Uterus (tissue), 4 donors: Measurements from ENCODE around the gene SLITRK2. TPM values are rescaled to one million over a fixed set of nuclear protein-coding genes. Genes with fewer than 3 reads are reported as not detected.
A peak's percentile ranks its signal among the peaks of the same experiment; 100 is the strongest.

Source experiments
- DNase-seq, 2 donors: peaks; one replicate each; pipeline ENCODE4 v3.0.0-alpha.2; 2019 to 2020
- H3K27ac ChIP-seq, 2 donors: fragments of 200-600 bp; sonication (generic); 1 replicate in 1 of 2; 2 replicates in 1 of 2; pipeline ENCODE4 v1.5.1; 2016 to 2018
- H3K27me3 ChIP-seq, 2 donors: fragments of 200-600 bp; sonication (generic); one replicate each; pipeline ENCODE4 v1.5.1; 2018 to 2019; ENCODE audit warnings: control low read depth in 1 of 2
- H3K36me3 ChIP-seq, 2 donors: fragments of 200-600 bp; sonication (generic); one replicate each; pipeline ENCODE4 v1.5.1; 2019; ENCODE audit warnings: control low read depth in 1 of 2
- H3K4me1 ChIP-seq, 2 donors: fragments of 200-600 bp; sonication (generic); one replicate each; pipeline ENCODE4 v1.5.1; 2018 to 2019; ENCODE audit warnings: control low read depth in 1 of 2
- H3K4me3 ChIP-seq, 2 donors: fragments of 200-600 bp; sonication (generic); 1 replicate in 1 of 2; 2 replicates in 1 of 2; pipeline ENCODE4 v1.5.1; 2018 to 2019; ENCODE audit warnings: mild to moderate bottlenecking in 1 of 2
- H3K9me3 ChIP-seq, 2 donors: fragments of 200-600 bp; sonication (generic); one replicate each; pipeline ENCODE4 v1.5.1; 2019; ENCODE audit warnings: control low read depth in 1 of 2
- CTCF ChIP-seq, 4 experiments: fragments of 200-600 bp in 2 of 4; fragments of 450-650 bp in 2 of 4; sonication (generic) in 2 of 4; IDR thresholded peaks; one replicate each; pipeline ENCODE4 v1.5.1; 2016 to 2019; ENCODE audit warnings: antibody characterized with exemption in 4 of 4, mild to moderate bottlenecking in 2 of 4, moderate library complexity in 1 of 4
- POLR2A ChIP-seq, 2 donors: fragments of 450-650 bp; IDR thresholded peaks; one replicate each; pipeline ENCODE4 v1.6.1; 2016; ENCODE audit warnings: antibody characterized with exemption in 2 of 2, mild to moderate bottlenecking in 1 of 2, moderate library complexity in 1 of 2
- intact Hi-C: fragments of 100-400 bp; cut with DNase I; formaldehyde crosslinking; loops from one replicate; pipeline ENCODE4 v1.15.1; 2023; ENCODE audit warnings: low total_unique reads
- total RNA-seq, 4 donors: library from RNA; depleted of rRNA in 3 of 4; stranded (reverse); fragments of >200 nt in 3 of 4; gene quantifications; one replicate each; pipeline versions ENCODE4 v1.1.0 to v1.2.4, GENCODE V29; 2014 to 2023
- donor health status: DM: yes; HTN: yes; CAD: no.

Gene SLITRK2
- 1 to 10 TPM in 1 of 4 donors, under 1 TPM in 2, not detected in 1; 0.37 to 2.1 (median 0.59) TPM for total RNA-seq

- Histone ChIP-seq H3K36me3 (no peaks in the 10 kb centered on the region), H3K27ac (no peak within 1 kb of the TSS), H3K9me3 (no peaks in the 10 kb centered on the region), H3K27me3 (no peaks in the 10 kb centered on the region), H3K4me3 (peak within 1 kb of the TSS; percentile 9 to 25), H3K4me1 (no peaks in the 10 kb centered on the region)
- no peak for TF ChIP-seq POLR2A (IDR thresholded peaks at IDR 0.05)
- no peak for TF ChIP-seq CTCF (IDR thresholded peaks at IDR 0.05)
- DNase-seq: peak in 1 of 2 donors; percentile 18
- intact Hi-C loops: no loop called here
Observed at GRCh38 chrX:145817331-145818185, at the start of gene SLITRK2. TSS of gene SLITRK2 (plus strand) at chrX:145817829. CDS start at chrX:145822426, 4,597 bp downstream.

- Histone ChIP-seq H3K4me3 (no peak overlapping the region), H3K4me1 (no peaks in the 10 kb centered on the region), H3K27me3 (no peaks in the 10 kb centered on the region), H3K9me3 (no peaks in the 10 kb centered on the region), H3K27ac (no peak overlapping the region), H3K36me3 (no peaks in the 10 kb centered on the region)
- intact Hi-C loops: no loop called here
- TF ChIP-seq POLR2A (IDR thresholded peaks at IDR 0.05): no peak
- no peak for TF ChIP-seq CTCF (IDR thresholded peaks at IDR 0.05)
- no peak for DNase-seq
Observed at GRCh38 chrX:145773006-145773405, 44.6 kb upstream of the SLITRK2 start.

GRCh38 chrX:145792281-145792680 is 25.3 kb upstream of the SLITRK2 start:
- Histone ChIP-seq H3K36me3 (no peaks in the 10 kb centered on the region), H3K27me3 (no peaks in the 10 kb centered on the region), H3K27ac (no peak overlapping the region), H3K4me3 (no peak overlapping the region), H3K4me1 (no peaks in the 10 kb centered on the region), H3K9me3 (no peaks in the 10 kb centered on the region)
- DNase-seq: no peak
- TF ChIP-seq POLR2A (IDR thresholded peaks at IDR 0.05) (no peak), CTCF (IDR thresholded peaks at IDR 0.05) (no peak)
- intact Hi-C loops: no loop called here

- no peaks in the 10 kb centered on the region for H3K4me1 ChIP-seq
- intact Hi-C loops: no loop called here
- TF ChIP-seq CTCF (IDR thresholded peaks at IDR 0.05) (no peak), POLR2A (IDR thresholded peaks at IDR 0.05) (no peak)
- H3K36me3 ChIP-seq: no peaks in the 10 kb centered on the region
- DNase-seq: no peak
- no peak overlapping the region for H3K27ac ChIP-seq
- H3K27me3 ChIP-seq: no peaks in the 10 kb centered on the region
- H3K4me3 ChIP-seq: no peak overlapping the region
- no peaks in the 10 kb centered on the region for H3K9me3 ChIP-seq
Observed at GRCh38 chrX:145803508-145803907, 14.1 kb upstream of the SLITRK2 start.

GRCh38 chrX:145813081-145813480 is 4.5 kb upstream of the SLITRK2 start:
- intact Hi-C loops: no loop called here
- Histone ChIP-seq H3K9me3 (no peaks in the 10 kb centered on the region), H3K4me1 (no peaks in the 10 kb centered on the region), H3K27me3 (no peaks in the 10 kb centered on the region), H3K27ac (no peak overlapping the region), H3K36me3 (no peaks in the 10 kb centered on the region), H3K4me3 (no peak overlapping the region)
- TF ChIP-seq POLR2A (IDR thresholded peaks at IDR 0.05) (no peak), CTCF (IDR thresholded peaks at IDR 0.05) (no peak)
- DNase-seq: no peak
